Choroid plexus epithelial cell (primary cell): Measurements from ENCODE around the gene DDX42.

Source experiments
- DNase-seq: peaks from one replicate; pipeline ENCODE4 v3.0.0-alpha.2; 2010; ENCODE audit warnings: low read depth
- H3K4me3 ChIP-seq: 2 replicates; pipeline ENCODE4 v1.5.1; 2011; ENCODE audit warnings: low read depth, mild to moderate bottlenecking, control low read depth, low read length, moderate library complexity
- CTCF ChIP-seq: conservative IDR thresholded peaks from 2 replicates; pipeline ENCODE4 v1.5.1; 2011; ENCODE audit warnings: low read depth, mild to moderate bottlenecking, control low read depth, inconsistent platforms, low read length, moderate library complexity

Gene DDX42

DNA sequence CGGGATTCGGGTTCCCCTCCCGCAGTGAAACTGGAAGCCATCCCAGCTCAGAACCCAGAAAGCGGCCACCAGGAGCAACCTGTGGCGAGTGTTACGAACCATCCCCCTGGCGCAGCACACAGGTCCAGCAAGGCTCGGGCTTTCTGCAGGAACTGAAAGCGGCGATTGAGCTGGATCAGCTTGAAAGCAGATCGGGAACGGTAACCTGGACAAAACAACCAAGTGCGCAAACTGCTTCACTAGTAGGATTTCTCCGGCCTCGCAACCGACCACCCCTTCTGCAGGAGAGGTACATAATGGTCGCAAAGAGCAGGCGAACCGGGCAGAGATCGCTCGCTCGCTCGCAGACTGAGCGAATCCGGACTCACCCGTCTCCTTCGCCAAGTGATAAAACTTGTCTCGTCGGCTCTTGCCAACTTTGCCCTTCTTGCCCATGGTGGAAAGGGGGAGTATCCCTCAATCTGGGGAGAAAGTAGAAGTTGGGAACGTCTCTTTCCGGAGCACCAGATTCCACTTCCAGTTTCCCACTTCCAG, 52.6 kb downstream of the DDX42 start:
- TF ChIP-seq CTCF: peak; percentile 15
- peak overlapping the region; percentile 92 for H3K4me3 ChIP-seq
- peak; percentile 67 for DNase-seq

DNA sequence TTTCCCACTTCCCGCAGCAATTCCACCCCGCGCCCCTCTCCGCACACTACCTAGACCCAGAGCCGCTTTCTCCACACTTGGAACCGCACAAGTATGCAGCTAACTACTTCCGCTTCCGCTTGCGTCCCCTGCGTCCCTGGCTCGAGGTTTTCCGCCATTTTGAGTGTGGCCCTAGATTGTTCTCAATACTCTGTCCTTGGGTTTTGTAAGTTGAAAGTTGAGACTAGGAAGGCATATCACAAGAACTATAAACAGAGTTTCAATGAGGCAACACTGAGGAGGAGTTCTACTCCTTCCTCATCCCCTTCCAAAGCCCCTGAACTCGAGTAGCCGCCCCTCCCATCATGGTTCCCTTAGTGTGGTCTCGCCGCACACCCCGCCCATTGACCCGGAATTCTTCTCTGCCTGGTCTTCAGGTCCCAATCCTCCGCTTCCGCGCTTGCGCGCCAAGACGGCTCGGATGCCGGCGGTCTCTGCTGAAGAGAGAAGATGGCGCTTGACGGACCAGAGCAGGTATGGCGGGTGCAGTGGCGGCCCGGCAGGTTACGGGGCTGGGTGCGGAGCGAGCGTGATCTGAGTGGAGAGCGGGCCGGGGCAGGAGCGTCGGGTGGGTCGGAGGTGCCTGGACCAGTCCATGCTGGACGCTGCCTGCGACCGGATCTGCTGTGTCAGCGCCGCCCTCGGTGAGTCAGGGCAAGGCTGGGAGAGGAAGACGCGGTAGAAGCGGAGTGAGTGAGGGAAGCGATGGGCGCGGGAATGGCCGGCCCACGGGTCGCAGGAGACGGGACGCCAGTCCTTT, 53.2 kb downstream of the DDX42 start, which contains the start of the genes FTSJ3 and PSMC5:
FTSJ3 (minus strand) TSS at position 662 of the 799 bp plus-strand sequence. CDS start 761 bp downstream, outside the sequence.
PSMC5 (plus strand) TSS at position 430 of the 799 bp plus-strand sequence; CDS start at position 490, 60 bp downstream.
- peak within 1 kb of the TSS; percentile 92 for H3K4me3 ChIP-seq
- TF ChIP-seq CTCF: peak; percentile 62
- peak; percentile 97 for DNase-seq

DNA sequence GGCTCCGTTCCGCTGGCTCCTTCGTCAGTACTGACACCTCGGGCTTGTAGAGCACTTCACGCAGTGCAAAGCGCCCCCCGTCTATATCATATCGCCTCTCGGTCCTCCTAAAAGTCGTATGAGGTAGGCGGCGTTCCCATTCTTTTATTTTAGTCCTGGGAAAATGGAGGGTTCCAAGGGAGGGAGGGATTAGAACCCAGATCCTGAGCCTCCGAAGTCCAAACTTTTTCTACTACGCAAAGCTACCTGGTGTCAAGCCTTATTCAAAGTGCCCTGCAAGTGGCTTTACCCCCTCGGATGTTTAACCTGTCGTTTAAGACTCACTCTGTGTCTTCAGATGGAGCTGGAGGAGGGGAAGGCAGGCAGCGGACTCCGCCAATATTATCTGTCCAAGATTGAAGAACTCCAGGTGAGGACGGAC, 53.8 kb downstream of the DDX42 start:
- H3K4me3 ChIP-seq: peak overlapping the region; percentile 92
- TF ChIP-seq CTCF: no peak
- no peak for DNase-seq

GRCh38 chr17:63828936-63829335, 55.0 kb downstream of the DDX42 start:
- H3K4me3 ChIP-seq: no peak overlapping the region
- TF ChIP-seq CTCF: no peak
- no peak for DNase-seq

- H3K4me3 ChIP-seq: no peak overlapping the region
- DNase-seq: no peak
- TF ChIP-seq CTCF: no peak
Measured at GRCh38 chr17:63830278-63830677, 56.3 kb downstream of the DDX42 start.

- H3K4me3 ChIP-seq: no peak overlapping the region
- DNase-seq: no peak
- TF ChIP-seq CTCF: no peak
Measured at GRCh38 chr17:63830904-63831491, 57.0 kb downstream of the DDX42 start.
